NCI-H1417 (cell line): Measurements from ENCODE around the gene HYAL4.
A peak's percentile ranks its signal among the peaks of the same experiment; 100 is the strongest.
"Not testable (repeated sequence)": the region's sequence is repeated elsewhere in the genome, so short reads cannot be mapped to it uniquely, and the experiment has no call there.

Experiments
- DNase-seq, 3 experiments: peaks; one replicate each; lab custom pipeline; 2025; lab: John Stamatoyannopoulos, UW

HYAL4 gene

GRCh38 chr7:123846217-123846891, 1.4 kb downstream of the HYAL4 start:
- DNase-seq: no peak

DNA sequence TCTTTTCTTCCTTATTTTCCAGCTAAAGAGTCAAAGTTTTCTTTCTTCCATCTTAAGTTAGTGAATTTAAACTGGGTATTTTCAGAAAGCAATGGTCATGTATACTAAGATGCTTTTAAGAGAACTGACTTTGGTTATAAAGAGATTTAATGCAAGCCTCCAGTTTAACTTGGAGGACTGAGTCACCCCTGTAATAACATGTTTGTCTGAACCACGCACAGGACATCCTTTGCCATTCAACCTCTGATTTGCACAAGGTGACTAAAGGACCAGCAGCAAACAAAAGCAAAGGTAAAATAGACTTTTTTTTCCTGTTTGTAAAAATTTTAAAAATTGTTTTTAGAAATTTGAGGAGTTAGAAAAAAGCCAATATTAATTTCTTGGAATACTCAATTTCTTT, 2.9 kb downstream of the HYAL4 start:
- DNase-seq: no peak

DNA sequence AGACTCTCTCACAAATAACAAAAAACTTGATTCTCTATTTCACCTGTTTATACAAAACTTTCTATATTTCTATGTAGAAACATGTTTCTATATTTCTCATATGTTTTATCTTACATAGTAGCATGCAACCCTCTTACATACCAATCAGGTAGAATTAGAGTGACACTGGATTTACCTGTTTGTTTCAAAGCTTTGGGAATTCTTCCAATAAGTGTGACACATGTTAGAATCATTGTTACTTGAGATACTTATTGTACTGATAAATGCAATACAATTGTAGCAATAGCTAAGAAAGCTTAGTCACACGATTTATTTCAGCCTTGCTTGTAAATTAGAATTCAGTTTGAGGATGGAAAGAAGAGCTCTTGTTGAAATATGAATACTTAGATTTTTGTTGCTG, 4.9 kb downstream of the HYAL4 start:
- no peak for DNase-seq

DNA sequence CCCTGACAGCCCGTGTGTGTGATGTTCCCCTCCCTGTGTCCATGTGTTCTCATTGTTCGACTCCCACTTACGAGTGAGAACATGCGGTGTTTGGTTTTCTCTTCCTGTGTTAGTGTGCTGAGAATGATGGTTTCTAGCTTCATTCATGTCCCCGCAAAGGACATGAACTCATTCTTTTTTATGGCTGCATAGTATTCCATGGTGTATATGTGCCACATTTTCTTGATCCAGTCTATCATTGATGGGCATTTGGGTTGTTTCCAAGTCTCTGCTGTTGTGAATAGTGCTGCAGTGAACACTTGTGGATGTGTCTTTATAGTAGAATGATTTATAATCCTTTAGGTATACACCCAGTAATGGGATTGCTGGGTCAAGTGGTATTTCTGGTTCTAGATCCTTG, 6.4 kb downstream of the HYAL4 start:
- not testable (repeated sequence) for DNase-seq

DNA sequence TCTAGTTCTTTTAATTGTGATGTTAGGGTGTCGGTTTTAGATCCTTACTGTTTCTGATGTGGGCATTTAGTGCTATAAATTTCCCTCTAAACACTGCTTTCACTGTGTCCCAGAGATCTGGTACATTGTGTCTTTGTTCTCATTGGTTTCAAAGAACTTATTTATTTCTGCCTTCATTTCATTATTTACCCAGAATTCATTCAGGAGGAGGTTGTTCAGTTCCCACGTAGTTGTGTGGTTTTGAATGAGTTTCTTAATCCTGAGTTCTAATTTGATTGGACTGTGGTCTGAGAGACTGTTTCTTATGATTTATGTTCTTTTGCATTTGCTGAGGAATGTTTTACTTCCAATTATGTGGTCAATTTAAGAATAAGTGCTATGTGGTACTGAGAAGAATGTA, 9.3 kb downstream of the HYAL4 start:
- not testable (repeated sequence) for DNase-seq

GRCh38 chr7:123856428-123856827, 11.5 kb downstream of the HYAL4 start:
- not testable (repeated sequence) for DNase-seq

- no peak for DNase-seq
Measured at GRCh38 chr7:123860848-123861247, 15.9 kb downstream of the HYAL4 start.

GRCh38 chr7:123862775-123863174, 17.8 kb downstream of the HYAL4 start:
- no peak for DNase-seq

DNA sequence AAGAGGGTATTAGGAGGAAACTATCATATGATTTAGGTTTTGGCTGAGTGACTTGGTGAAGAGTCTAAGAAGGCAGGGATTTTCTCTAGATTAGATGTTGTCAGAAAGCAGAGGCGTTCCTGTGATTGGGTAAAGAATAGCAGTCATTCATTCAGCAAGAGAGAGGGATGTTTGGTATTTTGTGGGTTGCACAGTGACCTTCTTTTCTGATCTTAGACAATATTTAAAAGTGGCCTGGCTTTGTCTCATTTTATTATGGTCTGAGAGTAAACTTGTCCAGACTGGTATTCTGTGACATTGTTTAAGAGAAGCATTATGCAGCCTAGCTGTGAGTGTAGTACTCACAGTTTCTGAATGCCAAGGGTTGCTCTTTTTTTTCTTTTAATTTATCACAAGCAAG, 18.5 kb downstream of the HYAL4 start:
- DNase-seq: no peak

- DNase-seq: peak in 2 of 3 experiments; percentile 29 to 49
Measured at GRCh38 chr7:123864012-123864411, 19.0 kb downstream of the HYAL4 start.

- peak in 2 of 3 experiments; percentile 63 to 86 for DNase-seq
Measured at GRCh38 chr7:123864436-123864835, 19.5 kb downstream of the HYAL4 start.

DNA sequence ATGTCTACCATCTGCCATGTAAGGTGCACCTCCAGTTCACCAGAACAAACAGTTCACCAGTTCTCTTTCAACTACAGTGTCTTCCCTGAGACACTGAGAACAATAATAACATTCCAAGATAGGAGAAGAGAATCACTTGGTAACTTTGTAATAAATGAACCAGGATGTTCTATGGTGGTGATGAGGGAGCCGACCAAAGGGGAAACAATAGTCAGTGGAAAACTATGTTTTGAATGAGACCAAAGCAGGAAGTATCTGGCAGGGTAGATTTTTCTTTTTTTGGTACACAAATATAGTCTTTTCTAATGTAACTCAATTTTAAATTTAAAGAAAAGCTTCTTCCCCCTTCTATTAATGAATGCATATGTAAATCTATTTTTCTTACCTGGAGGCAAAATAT, 20.0 kb downstream of the HYAL4 start:
- DNase-seq: no peak

- peak; percentile 41 to 89 (median 63) for DNase-seq
Measured at GRCh38 chr7:123865517-123866117, 20.6 kb downstream of the HYAL4 start.

- no peak for DNase-seq
Measured at GRCh38 chr7:123867225-123867624, 22.3 kb downstream of the HYAL4 start.

GRCh38 chr7:123871998-123872867, 27.3 kb downstream of the HYAL4 start:
- DNase-seq: peak; percentile 32 to 92 (median 67)

DNA sequence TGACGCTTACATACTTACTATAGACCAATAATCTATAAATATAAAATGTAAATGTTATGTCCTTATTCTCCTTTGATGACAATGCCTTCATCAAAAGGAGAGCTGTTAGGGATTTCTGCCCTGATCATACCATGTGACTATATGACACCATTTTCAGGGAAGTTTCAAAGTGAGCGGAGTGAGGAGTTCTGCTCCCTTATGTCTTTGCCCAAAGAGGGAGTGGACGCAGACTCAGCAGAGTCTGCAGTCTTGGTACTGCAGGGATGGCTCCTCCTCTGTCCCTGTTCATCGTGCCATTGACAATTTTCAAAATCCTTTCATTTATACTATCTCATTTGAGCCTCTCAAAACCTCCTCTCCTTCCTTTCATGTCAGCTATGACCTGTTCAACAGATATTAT, 27.9 kb downstream of the HYAL4 start:
- no peak for DNase-seq

GRCh38 chr7:123876557-123877256, 31.7 kb downstream of the HYAL4 start:
- no peak for DNase-seq

- DNase-seq: no peak
Measured at GRCh38 chr7:123879628-123880027, 34.7 kb downstream of the HYAL4 start.

DNA sequence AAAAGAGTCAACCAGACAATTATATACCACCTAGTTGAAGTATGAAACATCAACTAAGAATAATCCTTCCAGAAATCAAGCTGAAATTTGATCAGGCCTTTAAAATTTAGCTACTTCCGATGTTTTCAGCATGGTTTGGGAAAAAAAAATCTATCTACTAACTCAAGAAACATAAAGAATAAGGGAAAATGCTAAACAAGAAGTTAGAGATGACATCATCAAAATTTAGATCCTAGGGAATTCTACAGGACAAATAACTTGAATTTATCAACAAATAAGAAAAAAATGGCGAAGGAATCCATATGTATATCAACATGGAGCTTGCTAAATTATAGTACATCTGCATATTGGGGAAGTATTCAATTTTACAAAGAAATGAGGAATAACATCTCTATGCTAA, 36.3 kb downstream of the HYAL4 start:
- no peak for DNase-seq

DNA sequence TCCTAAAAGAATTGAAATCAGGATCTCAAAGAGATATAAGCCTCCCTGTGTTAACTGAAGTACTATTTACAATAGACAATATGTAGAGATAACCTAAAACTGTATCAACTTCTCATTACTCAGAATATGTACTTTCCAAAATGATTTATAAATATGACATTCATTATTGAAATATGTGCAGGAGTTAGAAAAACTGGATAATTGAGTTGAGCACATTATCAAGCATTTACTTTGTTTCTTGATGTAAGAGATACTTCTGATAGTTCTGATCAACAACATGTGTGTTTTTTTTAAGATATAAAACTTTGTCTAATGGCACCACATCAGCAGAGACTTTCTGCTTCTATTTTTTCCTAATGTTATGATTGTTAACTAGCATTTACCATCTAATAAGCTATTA, 38.2 kb downstream of the HYAL4 start:
- no peak for DNase-seq

- DNase-seq: no peak
Measured at GRCh38 chr7:123888192-123888591, 43.2 kb downstream of the HYAL4 start.

DNA sequence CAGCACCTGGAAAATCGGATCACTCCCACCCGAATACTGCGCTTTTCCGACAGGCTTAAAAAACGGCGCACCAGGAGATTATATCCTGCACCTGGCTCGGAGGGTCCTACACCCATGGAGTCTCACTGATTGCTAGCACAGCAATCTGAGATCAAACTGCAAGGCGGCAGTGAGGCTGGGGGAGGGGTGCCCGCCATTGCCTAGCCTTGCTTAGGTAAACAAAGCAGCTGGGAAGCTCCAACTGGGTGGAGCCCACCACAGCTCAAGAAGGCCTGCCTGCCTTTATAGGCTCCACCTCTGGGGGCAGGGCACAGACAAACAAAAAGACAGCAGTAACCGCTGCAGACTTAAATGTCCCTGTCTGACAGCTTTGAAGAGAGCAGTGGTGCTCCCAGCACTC, 49.8 kb downstream of the HYAL4 start:
- DNase-seq: not testable (repeated sequence)
